Keratinocyte (primary cell): Measurements from ENCODE around the gene TBC1D14. TPM values are rescaled to one million over a fixed set of nuclear protein-coding genes. Genes with fewer than 3 reads are reported as not detected.
"Not testable (repeated sequence)": the region's sequence is repeated elsewhere in the genome, so short reads cannot be mapped to it uniquely, and the experiment has no call there.

Experiments
- DNase-seq: peaks from one replicate; pipeline ENCODE4 v3.0.0-alpha.2; 2011; ENCODE audit warnings: low read depth, missing footprints, low spot score
- FAIRE-seq: peaks from 2 replicates; lab custom pipeline; 2011; peaks lifted over from hg19 to GRCh38; lab: Jason Lieb, UNC
- H2AFZ ChIP-seq: 2 replicates; pipeline ENCODE4 v1.6.0; 2012; ENCODE audit warnings: low read length, control low read depth, inconsistent platforms; ENCODE audit not compliant: control insufficient read depth
- H3K27ac ChIP-seq: 2 replicates; pipeline ENCODE4 v1.5.1; 2011; ENCODE audit warnings: low read length; ENCODE audit not compliant: control insufficient read depth, insufficient read depth
- H3K27me3 ChIP-seq: 3 replicates; pipeline ENCODE4 v1.6.0; 2011; ENCODE audit warnings: low read length; ENCODE audit not compliant: control insufficient read depth, insufficient read depth; ENCODE audit errors: extremely low read depth
- H3K36me3 ChIP-seq, 2 experiments: 2 replicates in 1 of 2; 3 replicates in 1 of 2; pipeline ENCODE4 v1.5.1; 2011; ENCODE audit warnings: low read length in 2 of 2, mild to moderate bottlenecking in 1 of 2; ENCODE audit not compliant: control insufficient read depth in 2 of 2, insufficient read depth in 2 of 2; ENCODE audit errors: extremely low read depth in 1 of 2
- H3K4me1 ChIP-seq: 3 replicates; pipeline ENCODE4 v1.5.1; 2011; ENCODE audit warnings: low read length; ENCODE audit not compliant: control insufficient read depth, insufficient read depth; ENCODE audit errors: extremely low read depth
- H3K4me2 ChIP-seq: 3 replicates; pipeline ENCODE4 v1.6.0; 2011; ENCODE audit warnings: low read depth, low read length; ENCODE audit not compliant: control insufficient read depth, insufficient read depth; ENCODE audit errors: extremely low read depth
- H3K4me3 ChIP-seq, 3 experiments: fragments of 200-600 bp in 1 of 3; sonication (generic) in 1 of 3; 2 replicates in 2 of 3; 3 replicates in 1 of 3; pipeline ENCODE4 v1.5.1; 2011 to 2016; ENCODE audit warnings: low read length in 3 of 3, mild to moderate bottlenecking in 3 of 3, control low read depth in 2 of 3, inconsistent platforms in 1 of 3, low read depth in 1 of 3, mixed read lengths in 1 of 3, mixed run types in 1 of 3, moderate library complexity in 1 of 3; ENCODE audit not compliant: control insufficient read depth in 2 of 3, insufficient read depth in 2 of 3; ENCODE audit errors: extremely low read depth in 1 of 3
- H3K79me2 ChIP-seq: 2 replicates; pipeline ENCODE4 v1.6.0; 2012; ENCODE audit warnings: low read length; ENCODE audit not compliant: control insufficient read depth, insufficient read depth
- H3K9ac ChIP-seq: 3 replicates; pipeline ENCODE4 v1.6.0; 2011; ENCODE audit warnings: low read length; ENCODE audit not compliant: control insufficient read depth, insufficient read depth; ENCODE audit errors: extremely low read depth
- H3K9me1 ChIP-seq: 3 replicates; pipeline ENCODE4 v1.6.0; 2011; ENCODE audit warnings: low read length; ENCODE audit not compliant: control insufficient read depth, insufficient read depth; ENCODE audit errors: extremely low read depth
- H3K9me3 ChIP-seq: 2 replicates; pipeline ENCODE4 v1.5.1; 2012; ENCODE audit warnings: low read depth, low read length; ENCODE audit not compliant: control insufficient read depth
- H4K20me1 ChIP-seq: 3 replicates; pipeline ENCODE4 v1.6.0; 2011; ENCODE audit warnings: low read length; ENCODE audit not compliant: control insufficient read depth, insufficient read depth; ENCODE audit errors: extremely low read depth
- EZH2 ChIP-seq: IDR thresholded peaks from one replicate; pipeline ENCODE4 v1.6.1; 2012; ENCODE audit warnings: inconsistent platforms, mild to moderate bottlenecking, low read length, moderate library complexity
- dilution Hi-C: fragments of 300-500 bp; cut with MboI; formaldehyde crosslinking; loops from one replicate; pipeline ENCODE4 v1.7.0; 2020; ENCODE audit warnings: low sequenced_read_pairs; ENCODE audit not compliant: extremely low pct_ligation_motif_present
- polyA plus RNA-seq, 5 experiments: library from polyadenylated mRNA; depleted of rRNA in 3 of 5; stranded (reverse) in 3 of 5; stranded (forward) in 1 of 5; unstranded in 1 of 5; fragments of >200 nt; gene quantifications; 1 replicate in 1 of 5; 2 replicates in 3 of 5; 3 replicates in 1 of 5; pipeline versions ENCODE4 v1.2.1 to v1.2.3, GENCODE V29; 2011 to 2012; ENCODE audit warnings: missing spikeins in 2 of 5, low read depth in 1 of 5, low replicate concordance in 1 of 5
- TF ChIP-seq, protein P1 (sequence below), 3 experiments: IDR thresholded peaks in 1 of 3; conservative IDR thresholded peaks in 1 of 3; optimal IDR thresholded peaks in 1 of 3; 2 replicates in 2 of 3; 3 replicates in 1 of 3; pipeline versions ENCODE3 to v1.5.1; 2011; ENCODE audit warnings: low read length in 3 of 3, mild to moderate bottlenecking in 3 of 3, moderate library complexity in 2 of 3, control low read depth in 1 of 3, inconsistent platforms in 1 of 3; ENCODE audit not compliant: insufficient read depth in 2 of 3; ENCODE audit errors: extremely low read depth in 1 of 3

The TBC1D14 gene
- polyA plus RNA-seq, 1 donor (not counting 4 experiments of a cell fraction or from before 2014, with no cell fraction given) = 55.1 TPM

DNA sequence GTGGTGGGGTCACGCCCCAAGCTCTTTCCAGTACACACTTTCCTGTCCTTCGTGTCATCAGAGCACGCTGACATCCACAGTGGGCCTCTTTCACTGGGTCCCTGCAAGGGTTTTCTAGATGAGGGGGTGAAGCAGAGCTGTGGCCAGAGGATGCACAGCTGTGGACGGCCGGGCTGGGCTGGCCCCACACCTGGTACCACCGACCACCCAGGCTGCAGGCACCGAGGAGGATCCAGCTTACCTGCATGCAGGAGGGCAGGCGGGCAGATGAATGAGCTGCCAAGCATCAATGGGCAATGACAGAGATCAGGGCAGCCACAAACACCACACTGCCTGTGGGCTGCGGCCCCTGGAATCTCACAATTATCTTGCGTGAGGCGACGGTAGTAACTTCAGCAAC, 167.7 kb downstream of the TBC1D14 start:
- H3K4me2 ChIP-seq = no peak overlapping the region
- no peak for FAIRE-seq

DNA sequence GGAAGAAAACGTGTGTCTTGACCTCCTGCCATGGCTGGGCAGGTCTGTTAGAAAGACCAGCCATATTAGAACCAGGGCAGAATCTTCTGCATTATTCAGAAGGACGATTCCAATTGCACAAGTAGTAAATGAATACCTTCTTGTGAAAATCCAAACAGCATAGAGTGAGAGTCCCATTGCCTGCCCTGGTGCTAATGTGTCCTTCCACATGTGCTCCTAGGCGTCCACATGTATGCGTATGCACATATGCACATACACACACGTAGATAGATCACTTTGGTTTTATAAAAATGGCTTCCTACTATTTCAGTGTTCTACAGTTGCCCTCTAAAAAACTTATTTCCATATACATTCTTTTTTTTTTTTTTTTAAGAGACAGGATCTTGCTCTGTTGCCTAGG, 168.4 kb downstream of the TBC1D14 start:
- Histone ChIP-seq H3K9me1 (no peaks in the 10 kb centered on the region), H3K4me2 (no peak overlapping the region), H4K20me1 (no peaks in the 10 kb centered on the region), H2AFZ (no peak overlapping the region), H3K79me2 (no peaks in the 10 kb centered on the region), H3K4me1 (no peaks in the 10 kb centered on the region), H3K9ac (no peak overlapping the region), H3K9me3 (no peaks in the 10 kb centered on the region), H3K4me3 (no peak overlapping the region), H3K36me3 (no peaks in the 10 kb centered on the region), H3K27me3 (peaks cover 9% of the 10 kb centered on the region), H3K27ac (no peak overlapping the region)
- no peak for DNase-seq
- no peak for FAIRE-seq
- TF ChIP-seq EZH2 = no peak
- TF ChIP-seq, protein P1, sequence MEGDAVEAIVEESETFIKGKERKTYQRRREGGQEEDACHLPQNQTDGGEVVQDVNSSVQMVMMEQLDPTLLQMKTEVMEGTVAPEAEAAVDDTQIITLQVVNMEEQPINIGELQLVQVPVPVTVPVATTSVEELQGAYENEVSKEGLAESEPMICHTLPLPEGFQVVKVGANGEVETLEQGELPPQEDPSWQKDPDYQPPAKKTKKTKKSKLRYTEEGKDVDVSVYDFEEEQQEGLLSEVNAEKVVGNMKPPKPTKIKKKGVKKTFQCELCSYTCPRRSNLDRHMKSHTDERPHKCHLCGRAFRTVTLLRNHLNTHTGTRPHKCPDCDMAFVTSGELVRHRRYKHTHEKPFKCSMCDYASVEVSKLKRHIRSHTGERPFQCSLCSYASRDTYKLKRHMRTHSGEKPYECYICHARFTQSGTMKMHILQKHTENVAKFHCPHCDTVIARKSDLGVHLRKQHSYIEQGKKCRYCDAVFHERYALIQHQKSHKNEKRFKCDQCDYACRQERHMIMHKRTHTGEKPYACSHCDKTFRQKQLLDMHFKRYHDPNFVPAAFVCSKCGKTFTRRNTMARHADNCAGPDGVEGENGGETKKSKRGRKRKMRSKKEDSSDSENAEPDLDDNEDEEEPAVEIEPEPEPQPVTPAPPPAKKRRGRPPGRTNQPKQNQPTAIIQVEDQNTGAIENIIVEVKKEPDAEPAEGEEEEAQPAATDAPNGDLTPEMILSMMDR (optimal IDR thresholded peaks at IDR 0.05 in 1 of 3, IDR thresholded peaks at IDR 0.05 in 1 of 3, conservative IDR thresholded peaks at IDR 0.05 in 1 of 3; ENCODE audit: extremely low read depth in 1 of 3, insufficient read depth in 2 of 3, low read length in 3 of 3) = no peak
- dilution Hi-C loops = no loop called here

More for the DNA sequence above, 167.7 kb downstream of the TBC1D14 start:
- H3K27me3 ChIP-seq = peaks cover 9% of the 10 kb centered on the region
- no peak overlapping the region for H3K9ac ChIP-seq
- DNase-seq = no peak
- H2AFZ ChIP-seq = no peak overlapping the region
- no peaks in the 10 kb centered on the region for H4K20me1 ChIP-seq
- H3K4me1 ChIP-seq = no peaks in the 10 kb centered on the region
- no peaks in the 10 kb centered on the region for H3K9me1 ChIP-seq
- dilution Hi-C loops = no loop called here
- H3K79me2 ChIP-seq = no peaks in the 10 kb centered on the region
- H3K9me3 ChIP-seq = no peaks in the 10 kb centered on the region
- H3K4me3 ChIP-seq = no peak overlapping the region
- TF ChIP-seq, protein P1 (optimal IDR thresholded peaks at IDR 0.05 in 1 of 3, IDR thresholded peaks at IDR 0.05 in 1 of 3, conservative IDR thresholded peaks at IDR 0.05 in 1 of 3; ENCODE audit: extremely low read depth in 1 of 3, insufficient read depth in 2 of 3, low read length in 3 of 3) = no peak
- TF ChIP-seq EZH2 = no peak
- no peak overlapping the region for H3K27ac ChIP-seq
- H3K36me3 ChIP-seq = no peaks in the 10 kb centered on the region

DNA sequence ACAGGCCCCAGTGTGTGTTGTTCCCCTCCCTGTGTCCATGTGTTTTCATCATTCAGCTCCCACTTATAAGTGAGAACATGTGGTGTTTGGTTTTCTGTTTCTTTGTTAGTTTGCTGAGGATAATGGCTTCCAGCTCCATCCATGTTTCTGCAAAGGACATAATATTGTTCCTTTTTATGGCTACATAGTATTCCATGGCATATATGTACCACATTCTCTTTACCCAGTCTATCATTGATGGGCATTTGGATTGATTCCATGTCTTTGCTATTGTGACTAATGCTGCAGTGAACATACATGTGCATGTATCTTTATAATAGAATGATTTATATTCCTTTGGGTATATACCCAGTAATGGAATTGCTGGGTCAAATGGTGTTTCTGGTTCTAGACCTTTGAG, 169.9 kb downstream of the TBC1D14 start:
- H3K9me1 ChIP-seq, H3K9ac ChIP-seq, H4K20me1 ChIP-seq, H3K9me3 ChIP-seq, dilution Hi-C loops, H3K4me1 ChIP-seq, H3K79me2 ChIP-seq, H3K27ac ChIP-seq, H3K4me3 ChIP-seq, DNase-seq, H2AFZ ChIP-seq, FAIRE-seq, H3K36me3 ChIP-seq, H3K4me2 ChIP-seq: not testable (repeated sequence)
- H3K27me3 ChIP-seq = peaks cover 12% of the 10 kb centered on the region

DNA sequence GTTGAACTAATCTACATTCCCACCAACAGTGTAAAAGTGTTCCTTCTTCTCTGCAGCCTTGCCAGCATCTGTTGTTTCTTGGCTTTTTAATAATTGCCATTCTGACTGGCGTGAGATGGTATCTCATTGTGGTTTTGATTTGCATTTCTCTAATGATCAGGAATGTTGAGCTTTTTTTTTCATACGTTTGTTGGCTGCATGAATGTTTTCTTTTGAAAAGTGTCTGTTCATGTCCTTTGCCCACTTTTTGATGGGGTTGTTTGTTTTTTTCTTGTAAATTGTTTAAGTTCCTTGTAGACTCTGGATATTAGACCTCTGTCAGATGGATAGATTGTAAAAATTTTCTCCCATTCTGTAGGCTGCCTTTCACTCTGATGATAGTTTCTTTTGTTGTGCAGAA, 170.3 kb downstream of the TBC1D14 start:
- H3K4me3 ChIP-seq, H3K9ac ChIP-seq, H3K4me1 ChIP-seq, DNase-seq, H3K36me3 ChIP-seq, FAIRE-seq, H4K20me1 ChIP-seq, H3K27ac ChIP-seq, H3K9me1 ChIP-seq, dilution Hi-C loops, H2AFZ ChIP-seq, H3K9me3 ChIP-seq, H3K4me2 ChIP-seq, H3K79me2 ChIP-seq: not testable (repeated sequence)
- H3K27me3 ChIP-seq = peaks cover 12% of the 10 kb centered on the region
